Measurements from ENCODE around the gene SLC18A2. TPM values are rescaled to one million over a fixed set of nuclear protein-coding genes. Genes with fewer than 3 reads are reported as not detected.

Gene SLC18A2
- total and polyA plus RNA-seq, 2 of the 8 experiments (the other 6 are each of a cell fraction or from before 2014, with no cell fraction given), result 6.5 to 7.0 TPM

GRCh38 chr10:117198088-117198487, 42.8 kb upstream of the SLC18A2 start:
- Histone ChIP-seq H3K23ac (ENCODE audit: insufficient read length) (no peak overlapping the region), H2BK120ac (replicated peaks; ENCODE audit: low read depth, low read length) (no peak overlapping the region), H2BK12ac (ENCODE audit: low read depth, low read length) (no peak overlapping the region), H4K8ac (ENCODE audit: extremely low read depth, insufficient read depth, low read length) (0 out of 2 replicates have a peak overlapping the region, but pooled peaks have one; percentile 57), H3K23me2 (ENCODE audit: low read depth, low read length) (no peaks in the 10 kb centered on the region), H3K27ac (ENCODE audit: low read depth, low read length) (no peak overlapping the region), H4K91ac (replicated peaks; ENCODE audit: insufficient read length, low read length) (no peak overlapping the region), H2BK20ac (ENCODE audit: low read length) (no peak overlapping the region), H3K9me3 (ENCODE audit: insufficient read depth in 2 of 2, low read depth in 1 of 2, low read length in 1 of 2) (no peaks in the 10 kb centered on the region), H3K56ac (replicated peaks; ENCODE audit: insufficient read length, low read depth, low read length) (no peak overlapping the region), H3K4ac (replicated peaks; ENCODE audit: insufficient read length, low read depth, low read length) (no peak overlapping the region), H4K20me1 (replicated peaks in 1 of 2; ENCODE audit: control insufficient read depth in 1 of 2, insufficient read depth in 2 of 2, low read length in 2 of 2) (peaks cover 0 to 1% of the 10 kb centered on the region in 2 experiments), H3K4me2 (ENCODE audit: insufficient read depth in 1 of 2, low read depth in 2 of 2, low read length in 2 of 2) (no peak overlapping the region), H3K4me1 (replicated peaks in 1 of 4; ENCODE audit: control insufficient read depth in 3 of 4, insufficient read depth in 4 of 4, low read length in 3 of 4) (no peaks in the 10 kb centered on the region; a peak in 2 of 7 replicates), H3K36me3 (ENCODE audit: control insufficient read depth in 2 of 4, insufficient read depth in 4 of 4, low read length in 3 of 4) (no peaks in the 10 kb centered on the region), H2AFZ (ENCODE audit: low read length) (no peak overlapping the region), H4K5ac (ENCODE audit: insufficient read length, low read depth, low read length) (no peak overlapping the region), H3K79me2 (ENCODE audit: control insufficient read depth in 1 of 2, insufficient read depth in 2 of 2, low read length in 2 of 2) (no peaks in the 10 kb centered on the region), H3K9ac (replicated peaks in 1 of 4; ENCODE audit: extremely low read depth in 1 of 4, low read depth in 3 of 4, low read length in 3 of 4) (no peak overlapping the region; a peak in 1 of 7 replicates), H2AK5ac (ENCODE audit: low read depth, low read length) (no peak overlapping the region), H3K14ac (ENCODE audit: insufficient read length) (no peak overlapping the region), H3K4me3 (ENCODE audit: extremely low read depth in 1 of 4, insufficient read depth in 2 of 4, low read depth in 3 of 4, low read length in 4 of 4) (no peak overlapping the region), H3K79me1 (ENCODE audit: low read depth, low read length) (no peaks in the 10 kb centered on the region), H2BK5ac (ENCODE audit: low read depth, low read length) (no peak overlapping the region), H3K18ac (ENCODE audit: extremely low read depth, low read length) (no peak overlapping the region), H2BK15ac (ENCODE audit: low read length) (no peak overlapping the region), H3K27me3 (replicated peaks in 1 of 4; ENCODE audit: control insufficient read depth in 3 of 4, extremely low read depth in 1 of 4, insufficient read depth in 3 of 4, low read length in 3 of 4) (no peaks in the 10 kb centered on the region)
- no peak for DNase-seq (ENCODE audit: low read depth in 1 of 2, low spot score in 2 of 2)
- 72% methylated on average over 4 of the region's 4 CpGs; no CpG with 5 or more reads in 1 of the 2 experiments for WGBS, 2 experiments (ENCODE audit: extremely low coverage in 1 of 2, insufficient coverage in 1 of 2, insufficient read length in 1 of 2, insufficient replicate concordance in 2 of 2, low coverage in 1 of 2, low lambda C conversion rate in 2 of 2, missing lambda C conversion rate in 1 of 2)
- POLR2A ChIA-PET (ENCODE audit: partially characterized antibody), result no interaction called here
- CTCF ChIA-PET (ENCODE audit: partially characterized antibody), result interaction anchor here (1.2 to 6.5 kb wide), 5 partner anchors 12 to 401 kb away, joined by 4 to 28 read pairs (median 13); no protein-coding TSS in a partner anchor
- no peak for FAIRE-seq
- no peak for TF ChIP-seq RNF2 (IDR thresholded peaks at IDR 0.05; ENCODE audit: borderline replicate concordance, low read depth, low read length, missing control alignments, poor library complexity, severe bottlenecking)
- no peak for TF ChIP-seq TEAD4 (IDR thresholded peaks at IDR 0.05; ENCODE audit: low read depth, low read length)
- TF ChIP-seq TBP (IDR thresholded peaks at IDR 0.05; ENCODE audit: low read depth, low read length), result no peak
- no peak for TF ChIP-seq BCL11A (IDR thresholded peaks at IDR 0.05; ENCODE audit: low read depth in 2 of 2, low read length in 2 of 2)
- no peak for TF ChIP-seq RXRA (IDR thresholded peaks at IDR 0.05; ENCODE audit: insufficient read depth, low read depth, low read length)
- TF ChIP-seq CHD1 (IDR thresholded peaks at IDR 0.05; ENCODE audit: low read depth, low read length), result no peak
